Measurements from ENCODE around the gene ATP4A.
"Not testable (repeated sequence)": the region's sequence is repeated elsewhere in the genome, so short reads cannot be mapped to it uniquely, and the experiment has no call there.

Gene ATP4A

DNA sequence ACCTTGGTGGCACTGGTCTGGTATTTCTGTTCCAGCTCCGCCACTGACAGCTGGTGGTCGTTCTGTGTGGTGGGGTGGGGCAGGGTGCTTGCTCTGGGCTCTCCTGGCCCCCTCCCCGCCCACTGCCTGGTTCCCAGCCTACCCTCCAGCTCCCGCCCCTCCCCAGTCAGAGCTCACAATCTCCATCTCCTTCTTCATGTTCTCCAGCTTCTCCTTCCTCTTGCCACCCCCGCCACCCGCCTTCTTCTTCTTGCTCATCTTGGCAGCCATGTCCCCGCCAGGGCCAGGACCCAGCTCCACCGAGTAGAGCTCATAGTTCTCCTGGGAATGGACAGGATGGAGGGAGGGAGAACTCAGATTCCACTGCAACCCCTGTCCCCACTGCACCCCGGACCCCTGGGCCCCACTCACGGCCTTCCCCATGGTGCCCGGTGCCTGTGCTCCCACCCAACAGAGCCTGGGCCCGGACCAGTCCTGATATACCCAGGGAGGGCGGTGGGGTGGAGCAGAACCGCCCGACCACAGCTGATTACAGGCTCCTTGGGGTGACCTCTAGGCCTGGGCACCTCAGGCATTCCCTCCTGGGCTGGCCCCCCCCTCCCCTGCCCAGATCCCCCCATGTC, at the start of gene ATP4A:
Gene ATP4A, minus strand, starts transcription at position 452 of the 623 bp plus-strand sequence. Its CDS starts 29 bp downstream, at position 423.
- DNase-seq (ENCODE audit: low read depth, low spot score), result no peak

- peak; percentile 98 for DNase-seq (ENCODE audit: low read depth, low spot score)
These were observed 49.3 kb upstream of the ATP4A start, which contains the start of gene HAUS5 for GRCh38 chr19:35612559-35613321. TSS of gene HAUS5 (plus strand) at chr19:35612735. CDS start at chr19:35612795, 60 bp downstream.

- DNase-seq (ENCODE audit: low read depth, low spot score), result no peak
These were observed 48.7 kb upstream of the ATP4A start for GRCh38 chr19:35612224-35612558.

DNA sequence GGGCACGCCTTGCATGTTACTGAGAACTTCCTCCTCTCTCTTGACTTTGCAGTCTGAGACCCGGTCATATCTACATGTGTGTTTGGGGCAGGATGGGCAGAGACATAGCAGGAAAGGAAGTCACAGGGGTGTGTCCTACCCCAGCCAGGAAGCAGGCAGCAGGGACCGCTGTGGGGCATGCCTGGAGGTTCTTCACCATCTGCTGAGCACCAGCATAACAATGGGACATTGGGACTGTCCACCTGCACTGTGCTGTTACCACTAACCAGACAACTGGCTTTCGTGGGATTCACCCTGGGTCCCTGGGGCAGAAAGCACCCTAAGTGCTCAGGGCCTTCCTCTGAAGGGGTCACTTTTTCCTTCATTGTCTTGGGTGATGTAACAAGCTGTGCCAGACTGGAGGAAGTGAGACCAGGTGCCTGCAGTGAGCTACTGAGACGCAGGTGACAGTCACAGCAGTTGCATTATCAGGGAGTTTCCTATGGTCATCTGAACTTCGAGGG, 46.4 kb upstream of the ATP4A start:
- DNase-seq (ENCODE audit: low read depth, low spot score), result no peak

DNA sequence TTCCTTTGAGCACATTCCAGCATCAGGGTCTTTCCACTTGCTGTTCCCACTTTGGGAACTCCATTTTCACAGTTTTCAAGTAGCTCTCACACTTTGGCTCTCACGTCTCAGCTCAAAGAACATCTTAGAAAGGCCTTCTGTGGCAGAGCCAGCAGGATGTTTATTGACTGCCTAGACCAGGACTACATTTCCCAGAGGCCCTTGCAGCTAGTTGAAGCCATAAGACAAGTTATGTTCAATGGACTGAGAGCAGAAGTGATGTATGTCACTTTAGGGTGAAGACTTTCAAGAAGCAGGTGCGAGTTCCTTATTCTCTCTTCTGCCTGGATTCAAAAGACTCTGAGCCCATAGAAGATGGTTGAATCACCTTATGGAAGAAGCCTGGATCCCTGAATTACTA, 44.8 kb upstream of the ATP4A start:
- DNase-seq (ENCODE audit: low read depth, low spot score), result no peak

- DNase-seq (ENCODE audit: low read depth, low spot score), result no peak
These were observed 44.2 kb upstream of the ATP4A start for GRCh38 chr19:35607661-35608060.

- not testable (repeated sequence) for DNase-seq (ENCODE audit: low read depth, low spot score)
These were observed 43.7 kb upstream of the ATP4A start for GRCh38 chr19:35607170-35607569.

GRCh38 chr19:35604436-35604835, 41.0 kb upstream of the ATP4A start:
- DNase-seq (ENCODE audit: low read depth, low spot score), result not testable (repeated sequence)

DNA sequence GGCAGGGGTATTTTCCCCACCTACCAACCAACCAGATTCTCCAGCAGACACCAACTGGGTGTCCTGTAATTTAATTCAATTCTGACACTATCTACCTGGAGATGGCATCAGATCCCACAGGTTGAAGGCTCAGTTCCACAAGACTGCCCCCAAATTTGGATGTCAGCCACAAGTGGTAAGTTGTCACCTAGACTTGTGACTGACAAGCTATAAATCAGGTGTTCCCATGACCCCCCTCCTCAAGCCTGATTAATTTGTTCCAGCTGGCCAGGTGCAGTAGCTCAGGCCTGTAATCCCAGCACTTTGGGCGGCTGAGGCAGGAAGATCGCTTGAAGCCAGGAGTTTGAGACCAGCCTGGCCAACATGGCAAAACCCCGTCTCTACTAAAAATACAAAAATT, 38.5 kb upstream of the ATP4A start:
- no peak for DNase-seq (ENCODE audit: low read depth, low spot score)

DNA sequence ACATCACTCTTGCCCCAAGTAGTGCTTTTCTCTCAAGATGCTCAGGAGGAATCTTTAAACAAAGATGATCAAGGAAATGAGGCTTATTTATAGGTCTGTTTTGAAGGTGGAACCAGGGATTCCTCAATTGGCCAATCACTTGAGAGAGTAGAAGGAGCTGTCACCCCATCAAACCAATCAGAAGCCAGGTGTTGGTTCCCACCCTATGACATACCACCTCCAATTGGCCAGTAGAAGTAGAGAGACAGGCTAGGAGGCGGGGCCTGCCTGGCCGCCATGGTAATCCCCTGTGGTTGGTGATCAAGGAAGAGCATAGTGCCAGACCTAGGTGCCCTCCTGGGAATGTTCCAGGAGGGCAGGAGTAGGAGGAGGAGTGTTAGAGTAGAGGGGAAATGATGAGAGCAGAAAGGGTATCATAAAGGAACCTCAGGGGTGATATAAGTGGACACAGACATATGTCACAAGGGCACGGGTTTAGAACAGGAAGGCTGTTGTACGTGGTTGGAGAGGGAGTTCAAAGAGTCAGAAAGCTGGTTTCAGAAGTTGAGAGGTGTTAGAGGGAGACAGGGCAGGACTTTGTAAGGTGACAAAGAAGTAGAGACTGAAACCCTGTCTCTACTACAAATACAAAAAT, 33.0 kb upstream of the ATP4A start:
- DNase-seq (ENCODE audit: low read depth, low spot score), result no peak

GRCh38 chr19:35595928-35596327, 32.5 kb upstream of the ATP4A start:
- DNase-seq (ENCODE audit: low read depth, low spot score), result no peak

DNA sequence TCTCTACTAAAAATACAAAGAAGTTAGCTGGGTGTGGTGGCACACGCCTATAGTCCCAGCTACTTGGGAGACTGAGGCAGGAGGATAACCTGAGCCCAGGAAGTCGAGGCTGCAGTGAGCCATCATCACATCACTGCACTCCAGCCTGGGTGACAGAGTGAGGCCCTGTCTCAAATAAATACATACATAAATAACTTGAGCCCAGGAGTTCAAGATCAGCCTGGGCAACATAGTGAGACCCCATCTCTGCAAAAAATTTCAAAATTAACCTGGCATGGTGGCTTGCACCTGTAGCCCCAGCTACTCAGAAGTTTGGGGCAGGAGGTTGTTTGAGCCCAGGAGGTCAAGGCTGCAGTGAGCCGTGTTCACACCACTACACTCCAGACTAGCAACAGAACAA, 31.6 kb upstream of the ATP4A start:
- not testable (repeated sequence) for DNase-seq (ENCODE audit: low read depth, low spot score)

- peak; percentile 22 for DNase-seq (ENCODE audit: low read depth, low spot score)
These were observed 28.8 kb upstream of the ATP4A start for GRCh38 chr19:35592226-35592625.

DNA sequence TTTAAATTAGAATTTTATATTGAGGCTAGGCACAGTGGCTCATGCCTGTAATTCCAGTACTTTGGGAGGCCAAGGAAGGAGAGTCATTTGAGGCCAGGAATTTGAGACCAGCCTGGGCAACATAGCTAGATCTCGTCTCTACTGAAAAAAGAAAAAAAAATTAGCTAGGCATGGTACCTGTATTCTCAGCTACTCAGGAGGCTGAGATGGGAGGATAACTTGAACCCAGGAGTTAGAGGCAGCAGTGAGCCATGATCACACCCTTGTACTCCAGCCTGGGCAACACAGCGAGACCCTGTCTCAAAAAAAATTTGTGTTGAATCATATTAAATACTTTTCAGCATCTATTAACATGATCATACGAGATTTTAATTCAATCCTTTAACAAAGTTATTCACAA, 27.4 kb upstream of the ATP4A start:
- no peak for DNase-seq (ENCODE audit: low read depth, low spot score)

DNA sequence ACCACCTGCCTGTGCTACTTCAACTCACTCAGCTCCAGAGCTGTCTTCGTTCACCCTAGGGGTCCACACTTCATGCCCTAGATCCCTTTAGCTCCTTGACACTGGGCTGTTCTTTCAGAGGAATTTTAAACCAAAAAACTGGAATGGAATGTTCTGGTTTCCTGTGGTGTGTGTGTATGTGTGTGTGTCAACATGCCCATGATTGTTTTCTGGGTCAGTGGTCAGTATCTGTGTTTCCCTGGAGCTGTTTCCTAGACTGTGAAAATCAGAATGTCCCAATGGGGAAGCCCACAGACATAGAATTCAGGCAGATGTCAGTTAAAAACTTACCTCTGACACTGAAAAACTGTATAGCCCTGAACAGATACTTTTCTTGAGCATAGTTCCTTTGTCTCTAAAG, 23.9 kb upstream of the ATP4A start:
- DNase-seq (ENCODE audit: low read depth, low spot score), result peak; percentile 13

DNA sequence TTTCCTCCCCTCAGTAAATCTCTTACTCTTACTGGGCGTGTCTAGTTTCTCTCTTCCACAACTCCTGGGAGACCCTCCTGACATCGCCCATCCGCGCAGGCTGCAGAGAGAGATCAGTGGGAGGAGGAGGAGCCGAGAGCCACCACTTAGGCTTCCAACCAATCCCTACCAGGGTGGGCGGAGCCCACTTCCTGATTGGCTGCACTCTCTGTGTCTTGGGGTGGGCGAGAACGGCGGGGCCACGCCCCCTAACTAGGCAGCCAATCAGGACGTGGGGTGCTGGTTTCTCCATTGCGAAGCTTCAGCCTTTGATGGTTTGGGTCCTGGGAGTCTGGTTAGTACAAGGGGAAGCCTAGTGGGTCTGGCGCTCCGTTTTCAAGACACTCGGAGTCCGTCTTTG, 22.4 kb upstream of the ATP4A start, which contains the start of gene PMIS2:
Gene PMIS2, plus strand, starts transcription at position 326 of the 400 bp plus-strand sequence. CDS start 87 bp downstream, outside the sequence.
- DNase-seq (ENCODE audit: low read depth, low spot score), result no peak

DNA sequence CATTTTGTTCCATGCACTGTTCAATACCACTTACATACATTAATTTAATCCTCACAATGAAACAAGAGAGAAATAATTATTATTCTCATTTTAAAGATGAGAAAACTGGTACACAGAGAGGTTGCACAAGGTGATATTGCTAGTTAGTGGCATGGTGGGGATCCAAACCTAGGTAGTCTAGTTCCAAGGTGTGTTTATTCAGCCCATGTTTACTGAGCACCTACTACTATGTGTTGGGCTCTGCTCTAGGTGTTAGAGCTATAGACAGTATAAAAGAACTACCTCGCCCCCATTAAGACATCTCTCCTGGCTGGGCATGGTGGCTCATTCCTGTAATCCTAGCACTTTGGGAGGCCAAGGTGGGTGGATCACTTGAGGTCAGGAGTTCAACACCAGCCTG, 19.3 kb upstream of the ATP4A start:
- DNase-seq (ENCODE audit: low read depth, low spot score), result no peak

DNA sequence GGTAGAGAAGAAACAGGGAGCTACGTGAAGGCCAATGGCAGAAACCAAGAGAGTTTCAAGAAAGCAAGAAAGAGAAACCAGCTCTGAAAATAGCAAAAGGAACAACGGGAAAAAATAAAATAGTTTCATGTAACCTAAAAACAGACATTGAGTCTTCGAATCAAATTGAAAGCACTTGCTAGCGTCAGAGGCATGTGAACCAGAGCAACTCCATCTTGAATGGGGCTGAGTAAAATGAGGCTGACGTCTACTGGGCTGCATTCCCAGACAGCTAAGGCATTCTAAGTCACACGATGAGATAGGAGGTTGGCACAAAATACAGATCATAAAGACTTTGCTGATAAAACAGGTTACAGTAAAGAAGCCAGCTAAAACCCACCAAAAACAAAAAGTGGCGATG, 15.2 kb upstream of the ATP4A start:
- no peak for DNase-seq (ENCODE audit: low read depth, low spot score)

GRCh38 chr19:35577918-35578317, 14.5 kb upstream of the ATP4A start:
- DNase-seq (ENCODE audit: low read depth, low spot score), result no peak

DNA sequence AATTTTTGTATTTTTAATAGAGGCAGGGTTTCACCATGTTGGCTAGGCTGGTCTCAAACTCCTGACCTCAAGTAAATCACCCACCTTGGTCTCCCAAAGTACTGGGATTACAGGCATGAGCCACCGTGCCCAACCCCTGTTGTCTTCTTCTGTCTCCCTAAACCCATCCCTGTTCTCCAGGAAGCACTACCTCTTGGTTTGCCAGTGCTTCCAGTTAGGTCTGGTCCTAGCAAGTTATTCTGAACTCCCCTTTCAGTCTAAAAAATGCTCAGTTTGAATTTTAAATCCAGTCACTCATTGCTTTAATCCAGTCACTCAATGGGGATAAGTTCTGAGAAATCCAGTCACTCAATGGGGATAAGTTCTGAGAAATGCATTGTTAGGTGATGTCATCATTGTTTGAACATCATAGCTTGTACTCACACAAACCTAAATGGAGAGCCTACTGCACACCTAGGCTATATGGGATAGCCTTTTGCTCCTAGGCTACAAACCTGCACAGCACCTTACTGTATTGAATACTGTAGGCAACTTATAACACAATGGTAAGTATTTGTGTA, 8.0 kb upstream of the ATP4A start:
- no peak for DNase-seq (ENCODE audit: low read depth, low spot score)

- DNase-seq (ENCODE audit: low read depth, low spot score), result no peak
These were observed 5.9 kb upstream of the ATP4A start for GRCh38 chr19:35569281-35569781.

- DNase-seq (ENCODE audit: low read depth, low spot score), result no peak
These were observed 3.3 kb upstream of the ATP4A start for GRCh38 chr19:35566738-35567137.
